PC-9 (cell line): ENCODE data around the gene ZSCAN21.

Experiments used
- CTCF ChIP-seq: fragments of 200-600 bp; sonication (generic); conservative IDR thresholded peaks from 2 replicates; pipeline ENCODE4 v1.6.1; 2017; ENCODE audit warnings: mixed run types, antibody characterized with exemption, mild to moderate bottlenecking, moderate library complexity
- EZH2 ChIP-seq: fragments of 200-600 bp; sonication (generic); IDR thresholded peaks from 2 replicates; pipeline ENCODE4 v1.8.0; 2017; ENCODE audit warnings: antibody characterized with exemption, low read depth

GRCh38 chr7:100075418-100075817 is 25.8 kb downstream of the ZSCAN21 start:
- TF ChIP-seq CTCF, result no peak
- no peak for TF ChIP-seq EZH2
